K562 (cell line): ENCODE results near the gene ZNF485. TPM values are rescaled to one million over a fixed set of nuclear protein-coding genes. Genes with fewer than 3 reads are reported as not detected.

ENCODE experiments used
- ATAC-seq: fragments of 200-7000 bp; cut with Tn5 transposase; 3 replicates; pipeline ENCODE4 v1.9.1; 2020; ENCODE audit warnings: moderate library complexity
- BruUV-seq: library from RNA; stranded (reverse); fragments of 400-500 nt; replicated peaks from 2 replicates; lab custom pipeline; 2021; lab: Mats Ljungman, UMichigan
- CTCF ChIA-PET: fragments of 300-600 bp; formaldehyde crosslinking; extraction: SDS; loops from one replicate; lab custom pipeline; 2021; ENCODE audit warnings: low intra/inter-chr PET ratio; lab: Yijun Ruan, JAX
- POLR2A ChIA-PET: fragments of 300-600, 350-650 bp; sonication (Branson Sonifier 250); formaldehyde crosslinking; extraction: SDS; loops from one replicate; lab custom pipeline; 2021; ENCODE audit warnings: antibody characterized with exemption, inconsistent platforms; lab: Yijun Ruan, JAX
- DNase-seq, 4 experiments: peaks; one replicate each; pipeline versions ENCODE4 v3.0.0 to v3.0.0-alpha.2; 2011 to 2018; ENCODE audit warnings: low spot score in 3 of 4, mixed read lengths in 3 of 4; ENCODE audit errors: extremely low read depth in 1 of 4
- FAIRE-seq: peaks from 2 replicates; lab custom pipeline; 2011; peaks lifted over from hg19 to GRCh38; lab: Jason Lieb, UNC
- H2AFZ ChIP-seq: 2 replicates; pipeline ENCODE4 v1.6.0; 2011; ENCODE audit warnings: low read depth, low read length, control low read depth, inconsistent platforms
- H3K27ac ChIP-seq: fragments of 200-600 bp; 3 replicates; pipeline ENCODE4 v1.8.0; 2011; ENCODE audit warnings: low read depth, mild to moderate bottlenecking, control low read depth, inconsistent platforms, low read length, moderate library complexity, mixed read lengths; ENCODE audit errors: extremely low read depth
- H3K27me3 ChIP-seq, 2 experiments: fragments of 300-600 bp in 1 of 2; 2 replicates in 1 of 2; 3 replicates in 1 of 2; pipeline versions ENCODE4 v1.6.0 to v1.8.0; 2011; ENCODE audit warnings: inconsistent platforms in 2 of 2, low read length in 2 of 2, mild to moderate bottlenecking in 1 of 2, mixed read lengths in 1 of 2, moderate library complexity in 1 of 2; ENCODE audit not compliant: control insufficient read depth in 2 of 2, insufficient read depth in 2 of 2
- H3K36me3 ChIP-seq: fragments of 300-600 bp; 3 replicates; pipeline ENCODE4 v1.8.0; 2011; ENCODE audit warnings: mild to moderate bottlenecking, low read length, inconsistent platforms; ENCODE audit not compliant: control insufficient read depth, insufficient read depth
- H3K4me1 ChIP-seq, 2 experiments: fragments of 200-600 bp in 1 of 2; replicated peaks in 1 of 2; 2 replicates in 1 of 2; 3 replicates in 1 of 2; pipeline versions ENCODE4 v1.5.1 to v1.8.0; 2011; ENCODE audit warnings: inconsistent platforms in 2 of 2, low read length in 2 of 2, mild to moderate bottlenecking in 1 of 2, mixed read lengths in 1 of 2, moderate library complexity in 1 of 2; ENCODE audit not compliant: control insufficient read depth in 2 of 2, insufficient read depth in 2 of 2
- H3K4me2 ChIP-seq: 2 replicates; pipeline ENCODE4 v1.6.1; 2011; ENCODE audit warnings: low read length, control low read depth, inconsistent platforms, mixed read lengths; ENCODE audit not compliant: insufficient read depth
- H3K4me3 ChIP-seq: fragments of 200-600 bp; sonication (generic), shearing (Covaris generic); 2 replicates; pipeline ENCODE4 v1.5.1; 2016; ENCODE audit warnings: control low read depth, inconsistent platforms
- H3K79me2 ChIP-seq: fragments of 200-600 bp; 3 replicates; pipeline ENCODE4 v1.8.0; 2011; ENCODE audit warnings: low read length, inconsistent platforms; ENCODE audit not compliant: control insufficient read depth, insufficient read depth
- H3K9ac ChIP-seq, 2 experiments: 2 replicates each; pipeline versions ENCODE4 v1.6.0 to v1.6.1; 2011; ENCODE audit warnings: low read depth in 2 of 2, low read length in 2 of 2, control low read depth in 1 of 2, inconsistent platforms in 1 of 2, mild to moderate bottlenecking in 1 of 2, mixed read lengths in 1 of 2; ENCODE audit not compliant: insufficient read depth in 1 of 2
- H3K9me1 ChIP-seq: one replicate; pipeline ENCODE4 v1.6.0; 2011; ENCODE audit warnings: inconsistent platforms, mild to moderate bottlenecking, low read length, moderate library complexity; ENCODE audit not compliant: control insufficient read depth, insufficient read depth
- H3K9me3 ChIP-seq: replicated peaks from 2 replicates; pipeline ENCODE4 v1.5.1; 2011; ENCODE audit warnings: low read depth, low read length, inconsistent platforms; ENCODE audit not compliant: control insufficient read depth, insufficient read depth
- H4K20me1 ChIP-seq: replicated peaks from 2 replicates; pipeline ENCODE4 v1.6.1; 2011; ENCODE audit warnings: low read length, inconsistent platforms, mixed read lengths; ENCODE audit not compliant: control insufficient read depth, insufficient read depth
- ATF3 ChIP-seq, 2 experiments: fragments of 450-650 bp in 1 of 2; sonication (generic) in 1 of 2; formaldehyde crosslinking in 1 of 2; IDR thresholded peaks in 1 of 2; conservative IDR thresholded peaks in 1 of 2; 2 replicates each; pipeline versions ENCODE4 v1.6.1 to v1.8.1; 2016 to 2023; ENCODE audit warnings: mild to moderate bottlenecking in 2 of 2, moderate library complexity in 2 of 2, inconsistent platforms in 1 of 2, missing genetic modification reagents in 1 of 2
- CBX2 ChIP-seq: fragments of 200-600 bp; sonication (generic); IDR thresholded peaks from one replicate; pipeline ENCODE4 v1.6.1; 2012; ENCODE audit warnings: mild to moderate bottlenecking, low read length, inconsistent platforms; ENCODE audit not compliant: insufficient read depth, poor library complexity, severe bottlenecking
- HOMEZ ChIP-seq: fragments of 250-450 bp; sonication (Bioruptor Pico); IDR thresholded peaks from 2 replicates; pipeline ENCODE4 v1.4.0; 2020; ENCODE audit warnings: mild to moderate bottlenecking, moderate library complexity
- RBM25 ChIP-seq: fragments of 200-400 bp; formaldehyde crosslinking; IDR thresholded peaks from 2 replicates; pipeline ENCODE4 v1.6.1; 2018; ENCODE audit warnings: low read length, low read depth, moderate library complexity; ENCODE audit not compliant: severe bottlenecking
- ZBTB1 ChIP-seq: sonication (generic); formaldehyde crosslinking; IDR thresholded peaks from 2 replicates; pipeline ENCODE4 v1.8.1; 2023; ENCODE audit warnings: missing genetic modification reagents, low read depth, mild to moderate bottlenecking, borderline replicate concordance
- ZNF175 ChIP-seq: fragments of 200-800 bp; sonication (Bioruptor generic); IDR thresholded peaks from 2 replicates; pipeline ENCODE4 v1.6.1; 2016; ENCODE audit warnings: low read depth, mild to moderate bottlenecking, missing genetic modification characterization, missing compliant biosample characterization
- ZNF384 ChIP-seq: IDR thresholded peaks from 2 replicates; pipeline ENCODE4 v1.6.1; 2012; ENCODE audit warnings: low read depth, low read length, improper control_type of control experiment
- ZNF75A ChIP-seq: fragments of 450-650 bp; formaldehyde crosslinking; IDR thresholded peaks from 2 replicates; pipeline ENCODE4 v1.4.0; 2020; ENCODE audit warnings: mild to moderate bottlenecking
- WGBS: fragments of 100-300 bp; shearing (Covaris generic); methylation state at CpG from one replicate; pipeline ENCODE4 v1.1.6; 2016; ENCODE audit warnings: low coverage, mixed read lengths; ENCODE audit not compliant: insufficient coverage; ENCODE audit errors: missing lambda C conversion rate; 5-methylcytosine and 5-hydroxymethylcytosine counted together
- in situ Hi-C: fragments of 300-500 bp; cut with MboI; formaldehyde crosslinking; loops from 4 replicates; pipeline ENCODE4 v1.15.0; 2018; ENCODE audit warnings: inconsistent platforms, mixed read lengths
- intact Hi-C: fragments of 100-400 bp; cut with micrococcal nuclease; formaldehyde crosslinking; loops from 2 replicates; pipeline ENCODE4 v1.14.2; 2022
- polyA plus RNA-seq, 8 experiments: library from polyadenylated mRNA; depleted of rRNA in 4 of 8; stranded (reverse) in 5 of 8; unstranded in 3 of 8; fragments of >200 nt; fragmentation: Nextera tagmentation in 2 of 8; fragmentation: Illumina TruSeq in 1 of 8; extraction: Ambion mirVana in 2 of 8; extraction: Trizol in 1 of 8; gene quantifications; 2 replicates each; pipeline versions ENCODE4 v1.2.1 to v1.2.3, GENCODE V29; 2011 to 2014; ENCODE audit warnings: inconsistent platforms in 1 of 8, missing spikeins in 1 of 8
- total RNA-seq, 7 experiments: library from RNA; depleted of rRNA in 6 of 7; stranded (reverse); fragments of >200 nt in 6 of 7; fragmentation: Illumina TruSeq in 2 of 7; extraction: Trizol in 2 of 7; gene quantifications; 2 replicates each; pipeline versions ENCODE4 v1.2.1 to v1.2.3, GENCODE V29; 2011 to 2021; ENCODE audit warnings: low replicate concordance in 1 of 7

The ZNF485 gene
- total and polyA plus RNA-seq, 9 of the 15 experiments (the other 6 are each of a cell fraction or from before 2014, with no cell fraction given), result 8.0 to 18.7 (median 11.9) TPM

- no peak for TF ChIP-seq RBM25
These were observed at the start of gene ZNF485 (continued) for GRCh38 chr10:43606323-43607198.

- no TSS peak for BruUV-seq
- in situ Hi-C loops, result no loop called here
- peaks cover 55% of the 10 kb centered on the region for H3K36me3 ChIP-seq
- H3K79me2 ChIP-seq, result no peaks in the 10 kb centered on the region
- CTCF ChIA-PET, result no interaction called here
- ATAC-seq, result no peak
- no peak overlapping the region for H2AFZ ChIP-seq
- no peak overlapping the region for H3K4me2 ChIP-seq
- H3K9me3 ChIP-seq, result peaks cover 40% of the 10 kb centered on the region
- no peak overlapping the region for H3K27ac ChIP-seq
- POLR2A ChIA-PET, result interaction anchor here (0.9 kb wide), 1 partner anchor 10 kb away, joined by 3 read pairs; no protein-coding TSS in a partner anchor
- FAIRE-seq, result no peak
- TF ChIP-seq CBX2 (no peak), ZNF384 (no peak), ZNF175 (CRISPR knock-in tag) (no peak), ZBTB1 (CRISPR knock-in tag) (no peak), ATF3 (IDR thresholded peaks at IDR 0.05) (no peak), ATF3 (CRISPR knock-in tag; conservative IDR thresholded peaks at IDR 0.05) (no peak), ZNF75A (CRISPR knock-in tag) (peak; percentile 81), HOMEZ (no peak)
- no peaks in the 10 kb centered on the region for H4K20me1 ChIP-seq
- intact Hi-C loops, result no loop called here
- DNase-seq, result no peak
- H3K9me1 ChIP-seq, result no peaks in the 10 kb centered on the region
- whole genome bisulfite sequencing, result 95% methylated on average over 4 of the region's 4 CpGs
- H3K9ac ChIP-seq, result no peak overlapping the region
- no peaks in the 10 kb centered on the region for H3K4me1 ChIP-seq
- H3K4me3 ChIP-seq, result no peak overlapping the region
- no peaks in the 10 kb centered on the region for H3K27me3 ChIP-seq
These were observed 49.0 kb upstream of the ZNF485 start for GRCh38 chr10:43557214-43557613.
